ENCODE measurements around the gene NF2.

NF2 gene

DNA sequence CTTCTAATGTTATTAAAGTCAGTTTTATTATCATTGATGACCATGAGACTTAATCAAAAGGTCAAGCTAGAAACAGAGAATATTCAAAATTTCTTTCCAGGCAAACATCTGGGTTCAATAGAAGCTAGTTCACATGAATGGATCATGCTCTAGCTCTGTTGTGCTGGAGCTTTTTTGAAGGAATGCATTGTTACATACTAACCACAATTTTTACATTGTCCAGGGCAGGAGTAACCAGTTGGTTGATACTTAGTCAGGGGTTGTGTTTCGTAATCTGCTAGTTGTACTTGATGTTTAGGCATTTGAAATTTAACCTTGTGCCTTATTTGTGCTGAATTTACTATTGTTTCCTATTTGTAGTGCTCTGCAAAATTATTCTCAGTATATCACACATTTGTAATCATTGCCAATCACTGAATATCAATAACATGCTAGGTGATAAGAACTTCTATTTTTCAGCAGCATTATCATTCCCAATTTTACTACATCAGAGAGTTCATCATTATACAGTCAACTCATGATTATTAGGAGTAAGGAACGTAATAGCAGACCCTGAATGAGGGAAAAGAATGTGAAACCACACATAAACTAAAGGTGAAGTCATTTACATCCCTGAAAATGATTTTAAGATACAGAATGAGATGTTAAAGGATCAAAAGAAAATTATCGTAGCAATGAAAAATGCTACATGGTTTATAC, 23.2 kb downstream of the NF2 start:
- Histone ChIP-seq H3K79me2 (ENCODE audit: low read length) (peaks cover 82% of the 10 kb centered on the region), H3K36me3 (replicated peaks; ENCODE audit: low read depth, low read length) (no peaks in the 10 kb centered on the region), H3K4me2 (ENCODE audit: low read length) (no peak overlapping the region), H3K9ac (ENCODE audit: low read length) (no peak overlapping the region), H3K4me1 (ENCODE audit: low read length) (peaks cover 8% of the 10 kb centered on the region), H3K4me3 (ENCODE audit: low read length) (no peak overlapping the region), H2AFZ (ENCODE audit: low read depth, low read length) (no peak overlapping the region), H4K20me1 (ENCODE audit: insufficient read depth, low read length) (peaks cover 77% of the 10 kb centered on the region), H3K9me3 (ENCODE audit: insufficient read depth, low read length) (no peaks in the 10 kb centered on the region), H3K27ac (ENCODE audit: low read length) (no peak overlapping the region), H3K27me3 (ENCODE audit: low read depth, low read length) (no peaks in the 10 kb centered on the region)
- TF ChIP-seq EZH2phosphoT487 (IDR thresholded peaks at IDR 0.05; ENCODE audit: low read depth) = no peak
- TF ChIP-seq, protein P1, sequence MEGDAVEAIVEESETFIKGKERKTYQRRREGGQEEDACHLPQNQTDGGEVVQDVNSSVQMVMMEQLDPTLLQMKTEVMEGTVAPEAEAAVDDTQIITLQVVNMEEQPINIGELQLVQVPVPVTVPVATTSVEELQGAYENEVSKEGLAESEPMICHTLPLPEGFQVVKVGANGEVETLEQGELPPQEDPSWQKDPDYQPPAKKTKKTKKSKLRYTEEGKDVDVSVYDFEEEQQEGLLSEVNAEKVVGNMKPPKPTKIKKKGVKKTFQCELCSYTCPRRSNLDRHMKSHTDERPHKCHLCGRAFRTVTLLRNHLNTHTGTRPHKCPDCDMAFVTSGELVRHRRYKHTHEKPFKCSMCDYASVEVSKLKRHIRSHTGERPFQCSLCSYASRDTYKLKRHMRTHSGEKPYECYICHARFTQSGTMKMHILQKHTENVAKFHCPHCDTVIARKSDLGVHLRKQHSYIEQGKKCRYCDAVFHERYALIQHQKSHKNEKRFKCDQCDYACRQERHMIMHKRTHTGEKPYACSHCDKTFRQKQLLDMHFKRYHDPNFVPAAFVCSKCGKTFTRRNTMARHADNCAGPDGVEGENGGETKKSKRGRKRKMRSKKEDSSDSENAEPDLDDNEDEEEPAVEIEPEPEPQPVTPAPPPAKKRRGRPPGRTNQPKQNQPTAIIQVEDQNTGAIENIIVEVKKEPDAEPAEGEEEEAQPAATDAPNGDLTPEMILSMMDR (IDR thresholded peaks at IDR 0.05; ENCODE audit: low read depth, low read length) = no peak

DNA sequence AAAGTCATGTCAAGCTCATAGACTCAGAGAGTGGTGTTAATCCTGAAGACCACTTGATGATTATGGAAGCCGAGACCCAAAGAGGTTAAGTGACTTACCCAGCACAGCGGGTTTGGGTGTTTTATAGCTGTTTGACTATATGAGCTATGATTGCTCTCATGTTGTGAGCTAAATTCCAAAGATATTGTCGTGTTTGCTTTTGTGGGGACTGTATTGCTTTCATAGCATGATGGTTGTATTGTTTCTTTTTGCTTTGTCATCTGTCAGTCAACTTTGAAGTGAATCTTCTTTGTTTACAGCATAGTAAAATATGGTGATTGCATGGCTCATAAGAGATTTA, 23.7 kb downstream of the NF2 start:
- no peak overlapping the region for H3K27ac ChIP-seq (ENCODE audit: low read length)
- no peak overlapping the region for H3K9ac ChIP-seq (ENCODE audit: low read length)
- no peaks in the 10 kb centered on the region for H3K27me3 ChIP-seq (ENCODE audit: low read depth, low read length)
- peaks cover 3% of the 10 kb centered on the region; the same call in 1 of the 2 replicates for H3K4me1 ChIP-seq (ENCODE audit: low read length)
- H3K36me3 ChIP-seq (replicated peaks; ENCODE audit: low read depth, low read length) = no peaks in the 10 kb centered on the region
- H3K79me2 ChIP-seq (ENCODE audit: low read length) = peaks cover 80% of the 10 kb centered on the region
- no peak overlapping the region for H2AFZ ChIP-seq (ENCODE audit: low read depth, low read length)
- peaks cover 75% of the 10 kb centered on the region for H4K20me1 ChIP-seq (ENCODE audit: insufficient read depth, low read length)
- no peak for TF ChIP-seq EZH2phosphoT487 (IDR thresholded peaks at IDR 0.05; ENCODE audit: low read depth)
- TF ChIP-seq, protein P1 (IDR thresholded peaks at IDR 0.05; ENCODE audit: low read depth, low read length) = no peak
- no peak overlapping the region for H3K4me2 ChIP-seq (ENCODE audit: low read length)
- no peaks in the 10 kb centered on the region for H3K9me3 ChIP-seq (ENCODE audit: insufficient read depth, low read length)
- no peak overlapping the region for H3K4me3 ChIP-seq (ENCODE audit: low read length)

DNA sequence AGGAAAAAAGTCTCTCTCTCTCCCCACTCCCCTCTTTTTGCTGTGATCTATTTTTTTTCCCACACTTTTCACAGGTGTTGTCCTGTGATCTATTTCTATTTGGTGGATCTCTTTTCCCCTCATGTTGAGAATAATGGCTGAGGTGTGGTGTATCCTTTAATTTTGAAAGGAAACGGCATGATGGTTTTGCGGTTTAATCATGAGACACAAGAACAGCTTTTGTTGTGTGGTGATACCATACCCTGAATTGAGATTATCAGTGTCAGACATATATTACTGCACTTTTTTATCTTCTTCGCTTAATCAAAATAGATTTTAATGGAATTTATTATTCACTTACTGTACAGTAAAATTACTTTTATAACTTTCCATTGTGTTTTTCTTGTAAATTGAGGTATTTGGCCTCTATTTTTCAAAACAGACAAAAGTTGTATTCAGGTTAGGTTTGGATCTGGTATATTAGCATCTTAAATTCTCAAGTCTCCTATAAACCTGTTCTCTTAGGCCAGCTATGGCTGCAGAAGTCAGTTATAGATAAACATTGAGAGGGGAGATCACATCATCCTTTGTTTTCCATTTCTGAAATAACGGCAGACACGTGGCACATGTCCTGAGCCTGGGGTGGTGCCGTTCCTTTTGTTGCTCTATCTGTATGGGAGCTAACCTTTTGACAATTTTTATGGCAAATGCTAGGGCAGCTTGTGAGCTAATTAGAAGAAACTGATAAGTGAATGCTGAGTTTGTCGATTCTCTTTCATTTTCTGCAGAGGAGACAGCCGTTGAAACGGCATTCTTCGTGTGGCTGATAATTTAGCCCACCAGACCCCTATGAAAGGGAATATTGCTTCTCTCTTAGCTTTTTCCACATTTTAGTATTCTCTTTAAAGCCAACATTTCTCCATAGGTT, 25.8 kb downstream of the NF2 start:
- no peak overlapping the region for H3K27ac ChIP-seq (ENCODE audit: low read length)
- H3K4me2 ChIP-seq (ENCODE audit: low read length) = no peak overlapping the region
- H3K27me3 ChIP-seq (ENCODE audit: low read depth, low read length) = no peaks in the 10 kb centered on the region
- H3K4me1 ChIP-seq (ENCODE audit: low read length) = peaks cover 3% of the 10 kb centered on the region; the same call in 1 of the 2 replicates
- H2AFZ ChIP-seq (ENCODE audit: low read depth, low read length) = no peak overlapping the region
- peaks cover 85% of the 10 kb centered on the region for H3K79me2 ChIP-seq (ENCODE audit: low read length)
- H3K36me3 ChIP-seq (replicated peaks; ENCODE audit: low read depth, low read length) = no peaks in the 10 kb centered on the region
- no peaks in the 10 kb centered on the region for H3K9me3 ChIP-seq (ENCODE audit: insufficient read depth, low read length)
- peaks cover 81% of the 10 kb centered on the region for H4K20me1 ChIP-seq (ENCODE audit: insufficient read depth, low read length)
- no peak overlapping the region for H3K4me3 ChIP-seq (ENCODE audit: low read length)
- TF ChIP-seq EZH2phosphoT487 (IDR thresholded peaks at IDR 0.05; ENCODE audit: low read depth) = no peak
- TF ChIP-seq, protein P1 (IDR thresholded peaks at IDR 0.05; ENCODE audit: low read depth, low read length) = no peak
- no peak overlapping the region for H3K9ac ChIP-seq (ENCODE audit: low read length)

DNA sequence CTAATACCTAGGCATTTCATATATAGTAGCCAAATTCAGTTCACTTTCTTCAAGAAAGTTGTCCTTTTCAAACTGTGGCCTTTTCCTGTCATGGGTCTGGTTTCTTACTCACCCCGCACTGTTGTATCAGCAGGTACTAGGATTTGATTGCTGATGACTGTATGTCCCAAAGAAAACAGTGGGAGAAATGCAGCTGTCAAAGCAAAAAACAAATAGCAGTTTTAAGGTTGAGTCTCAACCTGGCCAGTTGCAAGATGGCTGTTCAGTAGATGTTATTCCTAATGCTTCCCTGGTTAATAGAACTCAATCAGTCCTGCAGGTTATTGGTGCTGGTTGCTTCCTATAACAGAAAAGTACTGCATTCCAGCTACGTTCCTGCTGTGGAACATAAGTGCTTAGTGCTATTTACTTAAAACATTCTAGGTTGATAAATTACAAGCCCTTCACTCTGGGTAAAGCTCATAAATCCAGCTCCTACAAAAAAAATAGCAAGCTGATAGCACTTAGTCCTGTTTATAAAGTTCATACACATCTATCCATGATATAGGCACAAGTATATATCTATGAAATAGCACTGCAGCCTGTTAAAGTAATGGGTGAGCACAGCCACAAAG, 26.6 kb downstream of the NF2 start:
- no peaks in the 10 kb centered on the region for H3K9me3 ChIP-seq (ENCODE audit: insufficient read depth, low read length)
- peaks cover 3% of the 10 kb centered on the region; the same call in 1 of the 2 replicates for H3K4me1 ChIP-seq (ENCODE audit: low read length)
- no peak overlapping the region for H2AFZ ChIP-seq (ENCODE audit: low read depth, low read length)
- peaks cover 80% of the 10 kb centered on the region for H3K79me2 ChIP-seq (ENCODE audit: low read length)
- H3K9ac ChIP-seq (ENCODE audit: low read length) = no peak overlapping the region
- H4K20me1 ChIP-seq (ENCODE audit: insufficient read depth, low read length) = peaks cover 84% of the 10 kb centered on the region
- H3K27ac ChIP-seq (ENCODE audit: low read length) = no peak overlapping the region
- H3K4me3 ChIP-seq (ENCODE audit: low read length) = no peak overlapping the region
- H3K4me2 ChIP-seq (ENCODE audit: low read length) = no peak overlapping the region
- no peaks in the 10 kb centered on the region for H3K27me3 ChIP-seq (ENCODE audit: low read depth, low read length)
- H3K36me3 ChIP-seq (replicated peaks; ENCODE audit: low read depth, low read length) = no peaks in the 10 kb centered on the region
- TF ChIP-seq EZH2phosphoT487 (IDR thresholded peaks at IDR 0.05; ENCODE audit: low read depth) = no peak
- TF ChIP-seq, protein P1 (IDR thresholded peaks at IDR 0.05; ENCODE audit: low read depth, low read length) = no peak

All from OCI-LY3 (cell line).